GM19324 (cell line): ENCODE data around the gene OVOL1.
A peak's percentile ranks its signal among the peaks of the same experiment; 100 is the strongest.
"Not testable (repeated sequence)": the region's sequence is repeated elsewhere in the genome, so short reads cannot be mapped to it uniquely, and the experiment has no call there.

ENCODE experiments used
- ATAC-seq: cut with Tn5 transposase; IDR thresholded peaks from one replicate; pipeline ENCODE4 v1.9.1; 2021; ENCODE audit warnings: mild to moderate bottlenecking, moderate library complexity; ENCODE audit not compliant: unreplicated experiment, low FRiP score

Gene OVOL1

GRCh38 chr11:65811764-65812475 is 25.1 kb downstream of the OVOL1 start:
- no peak for ATAC-seq

DNA sequence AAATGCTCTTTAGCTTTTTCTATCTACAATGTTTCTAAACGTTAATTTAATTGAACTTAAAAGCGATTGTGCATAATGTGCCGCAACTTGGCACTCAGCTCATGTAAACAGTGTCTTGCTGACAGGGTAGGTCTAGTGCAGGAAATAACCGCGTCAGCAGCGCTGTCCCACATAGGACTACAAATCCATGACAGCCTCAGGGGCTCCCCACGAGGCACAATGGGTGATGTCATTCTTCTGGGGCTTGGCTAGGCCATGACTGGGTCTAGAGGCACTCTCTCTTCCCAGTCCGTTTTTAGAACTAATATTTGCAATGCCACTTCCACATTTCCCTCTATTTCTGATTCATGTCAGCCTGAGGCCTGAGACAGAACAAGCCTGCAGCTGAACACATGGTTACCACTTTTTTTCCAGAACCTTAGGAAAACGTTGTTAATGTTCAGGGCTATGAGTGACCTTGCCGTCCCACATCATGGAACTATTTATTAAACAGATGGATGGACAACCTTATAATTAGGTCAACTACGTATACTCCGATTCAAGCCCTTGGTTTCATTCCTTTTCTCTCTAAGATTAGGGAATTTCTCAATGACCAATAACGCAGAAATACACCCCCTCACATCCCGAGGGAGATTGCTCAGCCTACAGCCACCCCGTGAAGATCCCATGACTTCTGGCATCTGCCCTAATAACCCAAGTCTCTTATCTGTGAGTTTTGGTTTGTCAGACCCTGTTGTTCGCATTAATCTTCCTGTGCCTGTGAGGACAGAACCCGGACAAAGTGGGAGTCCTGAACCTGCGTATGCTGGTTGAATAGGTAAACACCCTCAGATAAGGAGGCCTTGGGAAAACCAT is 27.5 kb downstream of the OVOL1 start:
- no peak for ATAC-seq

- ATAC-seq = no peak
Measured at GRCh38 chr11:65814986-65815565, 28.2 kb downstream of the OVOL1 start.

DNA sequence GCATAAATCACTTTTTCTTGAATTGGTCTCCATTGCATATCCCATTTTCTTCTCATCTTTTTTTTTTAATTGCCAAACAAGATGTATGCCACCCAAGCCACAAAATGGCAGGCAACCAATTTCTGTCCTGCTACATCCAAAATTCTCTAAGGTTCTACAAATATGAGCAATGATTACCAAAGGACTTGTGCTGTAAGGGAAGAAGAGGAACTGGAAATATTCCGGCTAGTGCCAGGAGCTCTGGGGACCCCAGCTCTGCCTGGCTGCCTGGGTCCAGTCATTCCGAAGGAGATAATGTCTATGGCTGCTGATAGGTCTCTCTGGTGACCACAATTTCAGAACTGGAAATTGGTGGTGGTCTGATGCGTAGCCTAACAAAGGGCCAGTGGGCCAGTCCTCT is 29.8 kb downstream of the OVOL1 start:
- ATAC-seq = no peak

DNA sequence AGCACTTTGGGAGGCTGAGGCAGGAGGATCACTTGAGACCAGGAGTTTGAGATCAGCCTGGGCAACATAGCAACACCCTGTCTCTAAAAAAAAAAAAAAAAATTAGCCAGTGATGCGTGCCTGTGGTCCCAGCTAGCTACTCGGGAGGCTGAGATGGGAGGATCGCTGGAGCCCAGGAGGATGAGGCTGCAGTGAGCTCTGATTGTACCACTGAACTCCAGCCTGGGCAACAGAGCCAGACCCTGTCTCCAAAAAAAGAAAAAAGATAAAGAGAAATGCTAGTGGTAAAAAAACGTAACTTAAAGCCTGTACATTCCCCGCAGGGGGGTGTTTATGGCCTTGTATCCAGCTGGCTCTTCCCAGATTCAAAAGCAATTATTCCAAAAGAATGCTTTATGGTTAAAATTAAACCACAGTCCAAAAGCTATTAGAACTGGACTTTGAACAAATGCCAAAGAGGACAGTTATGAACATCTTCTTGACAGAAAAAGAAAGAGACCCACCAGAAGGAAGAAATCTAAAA is 30.5 kb downstream of the OVOL1 start:
- ATAC-seq = no peak

- ATAC-seq = peak; percentile 90
Measured at GRCh38 chr11:65817835-65818680, 31.2 kb downstream of the OVOL1 start.

DNA sequence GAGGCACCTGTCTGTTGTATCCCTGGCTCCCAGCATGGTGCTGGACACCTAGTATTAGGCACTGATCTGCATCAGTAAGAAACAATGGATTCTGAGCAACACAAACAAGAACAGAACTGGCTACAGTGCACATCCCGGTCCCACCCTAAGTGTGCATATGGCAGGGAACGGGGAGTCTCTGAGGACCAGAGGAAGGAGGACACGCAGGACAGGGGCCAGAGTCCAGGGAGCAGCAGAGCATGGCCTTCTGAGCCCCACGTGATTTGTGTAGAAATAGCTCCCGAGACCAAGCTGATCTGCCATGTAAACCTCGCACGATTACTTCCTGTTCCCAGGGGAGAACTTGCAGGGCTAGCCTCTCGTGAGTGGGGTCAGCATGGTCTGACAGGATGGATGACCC is 34.2 kb downstream of the OVOL1 start:
- ATAC-seq = no peak

DNA sequence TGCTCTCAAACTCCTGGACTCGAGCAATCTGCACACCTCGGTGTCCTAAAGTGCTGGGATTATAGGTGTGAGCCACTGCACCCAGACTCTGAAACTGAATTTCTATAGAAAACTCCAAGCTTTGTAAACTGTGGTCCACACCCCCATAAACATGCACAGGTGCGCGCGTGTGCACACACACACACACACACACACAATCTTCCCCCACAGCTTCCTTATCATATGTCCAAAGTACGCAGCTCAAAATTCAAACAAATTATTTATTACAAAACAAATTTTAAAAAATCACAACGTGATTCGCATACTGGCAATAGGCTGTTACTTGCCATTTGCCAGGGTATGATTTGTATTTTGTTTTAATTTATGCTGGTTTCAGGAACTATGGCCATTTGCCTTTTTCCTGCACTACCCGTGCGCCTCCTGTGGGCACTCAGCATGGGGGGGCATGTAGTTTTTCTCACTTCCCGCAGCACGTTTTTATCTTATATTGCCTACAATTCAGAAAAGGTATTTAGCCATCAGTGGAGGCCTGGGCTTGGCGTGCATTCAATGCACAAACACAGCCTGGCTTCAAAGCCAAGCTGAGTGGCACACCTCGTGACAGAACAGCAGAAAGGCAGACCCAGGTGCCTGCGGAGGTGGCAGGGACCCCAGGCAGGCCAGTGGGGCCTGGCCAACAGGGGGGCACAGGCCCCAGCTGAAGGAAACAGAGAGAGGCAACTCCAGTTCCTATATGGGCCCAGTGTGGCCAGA is 36.1 kb downstream of the OVOL1 start:
- no peak for ATAC-seq

GRCh38 chr11:65826984-65827735 is 40.3 kb downstream of the OVOL1 start:
- ATAC-seq = no peak

DNA sequence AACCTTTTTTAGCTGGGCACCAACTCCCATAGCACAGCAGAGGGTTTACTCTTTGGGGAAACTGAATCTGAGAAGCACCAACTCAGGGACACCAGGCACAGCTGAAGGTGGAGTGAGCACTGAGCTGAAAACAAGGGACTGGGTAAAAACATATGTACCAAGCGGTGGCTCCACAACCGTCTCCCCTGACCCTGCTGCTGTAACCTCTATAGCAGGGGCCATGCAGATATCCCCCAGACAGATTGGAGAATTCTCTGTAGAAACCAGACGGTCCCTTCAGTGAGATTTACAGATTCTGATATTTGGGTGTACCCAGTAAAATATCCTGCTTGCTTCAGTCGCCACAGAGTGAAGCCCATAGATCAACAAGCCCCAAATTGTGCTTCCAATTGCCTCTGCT is 42.6 kb downstream of the OVOL1 start:
- ATAC-seq = no peak

DNA sequence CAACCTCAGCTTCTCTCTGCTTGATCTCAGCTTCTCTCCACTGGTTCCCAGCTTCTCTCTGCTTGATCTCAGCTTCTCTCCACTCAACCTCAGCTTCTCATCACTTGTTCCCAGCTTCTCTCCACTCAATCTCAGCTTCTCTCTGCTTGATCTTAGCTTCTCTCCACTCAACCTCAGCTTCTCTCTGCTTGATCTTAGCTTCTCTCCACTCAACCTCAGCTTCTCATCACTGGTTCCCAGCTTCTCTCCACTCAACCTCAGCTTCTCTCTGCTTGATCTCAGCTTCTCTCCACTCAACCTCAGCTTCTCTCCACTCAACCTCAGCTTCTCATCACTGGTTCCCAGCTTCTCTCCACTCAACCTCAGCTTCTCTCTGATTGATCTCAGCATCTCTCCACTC is 45.4 kb downstream of the OVOL1 start:
- ATAC-seq = not testable (repeated sequence)

DNA sequence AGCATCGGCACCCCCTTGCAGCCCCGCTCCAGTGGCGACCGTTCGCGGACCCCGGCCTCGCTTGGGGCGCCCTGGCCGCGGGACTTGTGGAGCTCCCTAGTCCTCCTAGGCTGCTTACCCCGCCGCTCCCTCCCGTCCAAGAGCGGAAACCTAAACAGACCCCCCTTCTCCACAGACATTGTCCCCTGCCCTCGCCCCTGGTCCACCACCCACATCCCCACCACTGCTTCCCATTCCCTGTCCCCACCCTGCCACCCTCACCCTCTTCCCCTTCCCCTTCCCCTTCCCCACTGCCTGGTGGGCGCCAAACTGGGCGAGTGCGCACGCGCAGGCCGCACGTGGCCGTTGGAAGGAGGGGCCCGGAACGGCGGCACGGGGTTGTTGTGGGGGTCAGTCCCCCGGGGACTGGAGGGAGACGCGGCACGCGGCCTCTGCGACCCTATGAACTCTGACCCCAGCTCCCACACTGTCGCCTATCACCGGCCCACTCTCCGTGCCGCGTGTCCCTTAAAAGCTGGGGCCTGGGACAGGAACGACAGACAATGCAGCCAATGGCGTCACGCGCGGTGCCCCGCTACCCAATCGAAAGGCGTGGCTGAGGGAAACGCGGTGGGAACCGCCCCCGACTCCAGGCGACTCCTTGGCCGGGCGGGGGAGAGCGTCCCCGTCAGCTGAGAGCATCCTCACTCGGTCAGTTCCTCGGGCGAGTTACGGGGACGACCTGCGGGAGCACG is 46.6 kb downstream of the OVOL1 start, which contains the start of gene SNX32:
SNX32 (plus strand) TSS at position 667 of the 734 bp plus-strand sequence. CDS start 103 bp downstream, outside the sequence.
- peak; percentile 84 for ATAC-seq

DNA sequence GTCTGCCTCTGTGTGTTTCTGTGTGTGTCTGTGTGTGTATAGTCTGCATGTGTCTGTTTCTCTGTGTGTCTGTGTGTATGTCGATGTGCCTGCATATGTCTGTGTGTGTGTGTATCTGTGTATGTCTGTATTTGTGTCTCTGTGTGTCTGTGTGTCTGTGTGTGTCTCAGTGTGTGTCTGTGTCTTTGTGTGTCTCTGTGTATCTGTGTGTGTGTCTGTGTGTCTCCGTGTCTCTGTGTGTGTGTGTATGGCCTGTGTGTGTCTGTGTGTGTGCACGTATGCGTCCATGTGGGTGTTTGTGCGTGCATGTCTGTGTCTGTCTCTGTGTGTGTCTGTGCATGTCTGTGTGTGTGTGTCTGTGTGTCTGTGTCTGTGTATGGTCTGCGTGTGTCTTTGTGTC is 47.3 kb downstream of the OVOL1 start:
- ATAC-seq = no peak

GRCh38 chr11:65842144-65842543 is 55.3 kb downstream of the OVOL1 start:
- no peak for ATAC-seq

DNA sequence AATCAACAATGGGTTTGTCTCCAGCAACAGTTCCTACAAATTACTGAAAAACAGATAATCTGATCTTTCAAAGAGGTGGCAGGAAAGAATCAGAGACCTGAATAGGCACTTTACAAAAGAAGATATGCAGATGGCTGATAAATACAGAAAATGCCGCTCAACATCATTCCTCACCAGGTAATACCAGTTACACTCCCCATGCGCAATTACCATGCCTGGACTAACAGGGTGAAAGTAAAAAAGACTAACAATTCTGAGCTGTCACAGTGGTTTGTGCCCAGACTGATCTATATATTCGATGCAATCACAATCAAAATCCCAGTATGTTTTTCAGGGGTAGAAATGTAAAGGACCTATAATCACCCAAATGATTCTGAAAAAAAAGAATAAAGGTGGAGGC is 56.9 kb downstream of the OVOL1 start:
- ATAC-seq = no peak

DNA sequence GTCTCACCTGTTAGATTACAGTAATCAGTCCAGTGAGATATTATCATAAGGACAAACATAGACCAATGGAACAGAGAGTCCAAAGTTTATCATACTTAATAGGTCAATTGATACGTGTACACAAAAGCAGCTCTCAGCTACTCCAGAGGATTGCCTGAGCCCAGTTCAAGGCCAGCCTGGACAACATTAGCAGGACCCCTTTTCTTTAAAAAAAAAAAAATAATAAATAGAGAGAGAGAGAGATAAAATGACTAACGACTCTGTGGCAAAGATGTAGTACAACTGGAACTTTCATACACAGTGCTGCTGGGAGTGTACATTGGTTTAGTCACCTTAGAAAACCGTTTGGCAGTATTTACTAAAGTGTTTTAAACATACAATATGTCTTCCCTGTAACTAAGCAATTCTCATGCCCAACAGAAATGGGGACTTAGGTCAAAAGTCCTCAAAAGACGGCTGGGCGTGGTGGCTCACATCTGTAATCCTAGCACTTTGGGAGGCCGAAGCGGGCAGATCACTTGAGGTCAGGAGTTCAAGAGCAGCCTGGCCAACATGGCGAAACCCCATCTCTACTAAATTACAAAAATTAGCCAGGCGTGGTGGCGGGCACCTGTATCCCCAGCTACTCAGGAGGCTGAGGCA is 57.5 kb downstream of the OVOL1 start:
- no peak for ATAC-seq
